ENCODE results near the gene TRAPPC2. TPM values are rescaled to one million over a fixed set of nuclear protein-coding genes. Genes with fewer than 3 reads are reported as not detected.

TRAPPC2 gene
- total RNA-seq, 1 experiment from 2014 or later = 10.2 TPM

DNA sequence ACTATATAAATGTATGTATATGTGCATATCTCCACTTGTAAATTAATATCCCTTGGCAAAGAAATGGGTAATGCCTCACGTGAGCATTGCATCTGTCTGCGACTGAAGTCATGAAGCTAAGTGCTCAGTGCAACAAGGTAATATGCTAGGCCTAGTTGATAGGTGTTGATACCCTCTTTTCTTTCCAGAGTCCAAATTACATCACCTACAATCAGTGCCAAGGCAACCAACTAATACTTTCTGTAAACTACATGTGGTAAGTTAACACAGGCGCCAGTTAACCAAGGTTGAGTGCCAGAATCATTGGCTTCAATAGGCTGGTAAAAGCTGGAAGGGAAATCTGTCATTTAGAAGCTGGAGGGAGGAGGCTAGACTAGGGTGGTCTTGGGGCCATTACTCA, 41.4 kb upstream of the TRAPPC2 start (continued):
- TF ChIP-seq, protein P1, sequence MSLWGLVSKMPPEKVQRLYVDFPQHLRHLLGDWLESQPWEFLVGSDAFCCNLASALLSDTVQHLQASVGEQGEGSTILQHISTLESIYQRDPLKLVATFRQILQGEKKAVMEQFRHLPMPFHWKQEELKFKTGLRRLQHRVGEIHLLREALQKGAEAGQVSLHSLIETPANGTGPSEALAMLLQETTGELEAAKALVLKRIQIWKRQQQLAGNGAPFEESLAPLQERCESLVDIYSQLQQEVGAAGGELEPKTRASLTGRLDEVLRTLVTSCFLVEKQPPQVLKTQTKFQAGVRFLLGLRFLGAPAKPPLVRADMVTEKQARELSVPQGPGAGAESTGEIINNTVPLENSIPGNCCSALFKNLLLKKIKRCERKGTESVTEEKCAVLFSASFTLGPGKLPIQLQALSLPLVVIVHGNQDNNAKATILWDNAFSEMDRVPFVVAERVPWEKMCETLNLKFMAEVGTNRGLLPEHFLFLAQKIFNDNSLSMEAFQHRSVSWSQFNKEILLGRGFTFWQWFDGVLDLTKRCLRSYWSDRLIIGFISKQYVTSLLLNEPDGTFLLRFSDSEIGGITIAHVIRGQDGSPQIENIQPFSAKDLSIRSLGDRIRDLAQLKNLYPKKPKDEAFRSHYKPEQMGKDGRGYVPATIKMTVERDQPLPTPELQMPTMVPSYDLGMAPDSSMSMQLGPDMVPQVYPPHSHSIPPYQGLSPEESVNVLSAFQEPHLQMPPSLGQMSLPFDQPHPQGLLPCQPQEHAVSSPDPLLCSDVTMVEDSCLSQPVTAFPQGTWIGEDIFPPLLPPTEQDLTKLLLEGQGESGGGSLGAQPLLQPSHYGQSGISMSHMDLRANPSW (CRISPR knock-in tag; conservative IDR thresholded peaks at IDR 0.05; ENCODE audit: low read depth) = no peak
- TF ChIP-seq, protein P2, sequence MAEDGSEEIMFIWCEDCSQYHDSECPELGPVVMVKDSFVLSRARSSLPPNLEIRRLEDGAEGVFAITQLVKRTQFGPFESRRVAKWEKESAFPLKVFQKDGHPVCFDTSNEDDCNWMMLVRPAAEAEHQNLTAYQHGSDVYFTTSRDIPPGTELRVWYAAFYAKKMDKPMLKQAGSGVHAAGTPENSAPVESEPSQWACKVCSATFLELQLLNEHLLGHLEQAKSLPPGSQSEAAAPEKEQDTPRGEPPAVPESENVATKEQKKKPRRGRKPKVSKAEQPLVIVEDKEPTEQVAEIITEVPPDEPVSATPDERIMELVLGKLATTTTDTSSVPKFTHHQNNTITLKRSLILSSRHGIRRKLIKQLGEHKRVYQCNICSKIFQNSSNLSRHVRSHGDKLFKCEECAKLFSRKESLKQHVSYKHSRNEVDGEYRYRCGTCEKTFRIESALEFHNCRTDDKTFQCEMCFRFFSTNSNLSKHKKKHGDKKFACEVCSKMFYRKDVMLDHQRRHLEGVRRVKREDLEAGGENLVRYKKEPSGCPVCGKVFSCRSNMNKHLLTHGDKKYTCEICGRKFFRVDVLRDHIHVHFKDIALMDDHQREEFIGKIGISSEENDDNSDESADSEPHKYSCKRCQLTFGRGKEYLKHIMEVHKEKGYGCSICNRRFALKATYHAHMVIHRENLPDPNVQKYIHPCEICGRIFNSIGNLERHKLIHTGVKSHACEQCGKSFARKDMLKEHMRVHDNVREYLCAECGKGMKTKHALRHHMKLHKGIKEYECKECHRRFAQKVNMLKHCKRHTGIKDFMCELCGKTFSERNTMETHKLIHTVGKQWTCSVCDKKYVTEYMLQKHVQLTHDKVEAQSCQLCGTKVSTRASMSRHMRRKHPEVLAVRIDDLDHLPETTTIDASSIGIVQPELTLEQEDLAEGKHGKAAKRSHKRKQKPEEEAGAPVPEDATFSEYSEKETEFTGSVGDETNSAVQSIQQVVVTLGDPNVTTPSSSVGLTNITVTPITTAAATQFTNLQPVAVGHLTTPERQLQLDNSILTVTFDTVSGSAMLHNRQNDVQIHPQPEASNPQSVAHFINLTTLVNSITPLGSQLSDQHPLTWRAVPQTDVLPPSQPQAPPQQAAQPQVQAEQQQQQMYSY (CRISPR knock-in tag; IDR thresholded peaks at IDR 0.05) = no peak
- TF ChIP-seq SP1 (CRISPR knock-in tag; conservative IDR thresholded peaks at IDR 0.05) = no peak
- no peak for TF ChIP-seq FOXJ3 (CRISPR knock-in tag; IDR thresholded peaks at IDR 0.05; ENCODE audit: borderline replicate concordance)
- no peak for TF ChIP-seq NR2C2 (CRISPR knock-in tag; IDR thresholded peaks at IDR 0.05)
- TF ChIP-seq HMGA2 (CRISPR knock-in tag; IDR thresholded peaks at IDR 0.05) = no peak
- no peak for TF ChIP-seq ZNF317 (CRISPR knock-in tag; IDR thresholded peaks at IDR 0.05; ENCODE audit: borderline replicate concordance, low read depth)
- no peak for TF ChIP-seq NR3C1 (CRISPR knock-in tag; conservative IDR thresholded peaks at IDR 0.05; ENCODE audit: low read depth)
- no peak for TF ChIP-seq NR1H2 (CRISPR knock-in tag; IDR thresholded peaks at IDR 0.05)
- TF ChIP-seq, protein P3, sequence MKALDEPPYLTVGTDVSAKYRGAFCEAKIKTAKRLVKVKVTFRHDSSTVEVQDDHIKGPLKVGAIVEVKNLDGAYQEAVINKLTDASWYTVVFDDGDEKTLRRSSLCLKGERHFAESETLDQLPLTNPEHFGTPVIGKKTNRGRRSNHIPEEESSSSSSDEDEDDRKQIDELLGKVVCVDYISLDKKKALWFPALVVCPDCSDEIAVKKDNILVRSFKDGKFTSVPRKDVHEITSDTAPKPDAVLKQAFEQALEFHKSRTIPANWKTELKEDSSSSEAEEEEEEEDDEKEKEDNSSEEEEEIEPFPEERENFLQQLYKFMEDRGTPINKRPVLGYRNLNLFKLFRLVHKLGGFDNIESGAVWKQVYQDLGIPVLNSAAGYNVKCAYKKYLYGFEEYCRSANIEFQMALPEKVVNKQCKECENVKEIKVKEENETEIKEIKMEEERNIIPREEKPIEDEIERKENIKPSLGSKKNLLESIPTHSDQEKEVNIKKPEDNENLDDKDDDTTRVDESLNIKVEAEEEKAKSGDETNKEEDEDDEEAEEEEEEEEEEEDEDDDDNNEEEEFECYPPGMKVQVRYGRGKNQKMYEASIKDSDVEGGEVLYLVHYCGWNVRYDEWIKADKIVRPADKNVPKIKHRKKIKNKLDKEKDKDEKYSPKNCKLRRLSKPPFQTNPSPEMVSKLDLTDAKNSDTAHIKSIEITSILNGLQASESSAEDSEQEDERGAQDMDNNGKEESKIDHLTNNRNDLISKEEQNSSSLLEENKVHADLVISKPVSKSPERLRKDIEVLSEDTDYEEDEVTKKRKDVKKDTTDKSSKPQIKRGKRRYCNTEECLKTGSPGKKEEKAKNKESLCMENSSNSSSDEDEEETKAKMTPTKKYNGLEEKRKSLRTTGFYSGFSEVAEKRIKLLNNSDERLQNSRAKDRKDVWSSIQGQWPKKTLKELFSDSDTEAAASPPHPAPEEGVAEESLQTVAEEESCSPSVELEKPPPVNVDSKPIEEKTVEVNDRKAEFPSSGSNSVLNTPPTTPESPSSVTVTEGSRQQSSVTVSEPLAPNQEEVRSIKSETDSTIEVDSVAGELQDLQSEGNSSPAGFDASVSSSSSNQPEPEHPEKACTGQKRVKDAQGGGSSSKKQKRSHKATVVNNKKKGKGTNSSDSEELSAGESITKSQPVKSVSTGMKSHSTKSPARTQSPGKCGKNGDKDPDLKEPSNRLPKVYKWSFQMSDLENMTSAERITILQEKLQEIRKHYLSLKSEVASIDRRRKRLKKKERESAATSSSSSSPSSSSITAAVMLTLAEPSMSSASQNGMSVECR (CRISPR knock-in tag; IDR thresholded peaks at IDR 0.05; ENCODE audit: borderline replicate concordance) = no peak
- no peak for TF ChIP-seq NFE2L1 (CRISPR knock-in tag; IDR thresholded peaks at IDR 0.05)
- no peak for TF ChIP-seq TEAD1 (CRISPR knock-in tag; IDR thresholded peaks at IDR 0.05)
- TF ChIP-seq FOXP1 (CRISPR knock-in tag; IDR thresholded peaks at IDR 0.05; ENCODE audit: borderline replicate concordance) = no peak

DNA sequence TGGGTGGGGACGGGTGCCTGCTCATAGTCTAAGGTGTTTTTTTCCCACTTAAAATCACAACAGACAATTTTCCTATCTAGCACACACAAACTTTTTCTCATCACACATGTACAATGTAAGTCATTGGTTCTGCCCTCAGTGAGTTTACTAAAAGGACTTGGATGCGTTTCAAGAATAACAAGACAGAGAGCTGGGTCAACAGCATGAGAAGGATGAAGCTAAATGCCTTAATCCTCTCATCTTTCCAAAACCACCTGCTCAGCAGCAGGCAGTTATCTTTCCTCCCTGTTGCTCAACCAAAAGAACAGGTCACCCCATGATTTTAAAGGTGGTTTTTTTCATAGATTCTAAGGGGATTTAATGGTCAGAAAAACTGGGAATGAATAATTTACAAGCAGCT, 40.3 kb upstream of the TRAPPC2 start:
- no peak for DNase-seq (ENCODE audit: low spot score)
- Mint-ChIP-seq H3K36me3 (peaks cover 54% of the 10 kb centered on the region), H3K9me3 (no peaks in the 10 kb centered on the region), H3K4me1 (peaks cover 8% of the 10 kb centered on the region), H3K27ac (no peak overlapping the region), H3K4me3 (no peak overlapping the region), H3K27me3 (ENCODE audit: low read depth) (no peaks in the 10 kb centered on the region)
- ChIA-PET POLR2A (interaction anchor here (0.6 kb wide), 1 partner anchor 13 kb away, joined by 8 read pairs; no protein-coding TSS in a partner anchor), CTCF (no interaction called here)
- ATAC-seq = no peak
- TF ChIP-seq ATF1 (CRISPR knock-in tag; IDR thresholded peaks at IDR 0.05) = no peak
- no peak for TF ChIP-seq HMGA2 (CRISPR knock-in tag; IDR thresholded peaks at IDR 0.05)
- no peak for TF ChIP-seq IRF2 (CRISPR knock-in tag; IDR thresholded peaks at IDR 0.05; ENCODE audit: borderline replicate concordance, low read depth)
- TF ChIP-seq ZNF416 (CRISPR knock-in tag; IDR thresholded peaks at IDR 0.05) = no peak

Data from WTC11 (cell line).